Measurements from ENCODE around the gene LGALS3.

- no peak for TF ChIP-seq CTCF (conservative IDR thresholded peaks at IDR 0.05)
- TF ChIP-seq EZH2 (IDR thresholded peaks at IDR 0.05; ENCODE audit: low read depth), result no peak
Measured at GRCh38 chr14:55129086-55129427, at the start of gene LGALS3.
